A673 (cell line): ENCODE data around the gene TP53BP2. TPM values are rescaled to one million over a fixed set of nuclear protein-coding genes. Genes with fewer than 3 reads are reported as not detected.
"Not testable (repeated sequence)": the region's sequence is repeated elsewhere in the genome, so short reads cannot be mapped to it uniquely, and the experiment has no call there.

Experiments used
- BruUV-seq: library from RNA; stranded (reverse); fragments of 400-500 nt; replicated peaks from 2 replicates; lab custom pipeline; 2021; lab: Mats Ljungman, UMichigan
- CTCF ChIA-PET: fragments of 300-600 bp; sonication (Branson Sonifier 250); formaldehyde crosslinking; loops from one replicate; lab custom pipeline; 2022; ENCODE audit warnings: antibody characterized with exemption; lab: Charles Lee
- POLR2A ChIA-PET: fragments of 300-600 bp; sonication (Branson Sonifier 250); formaldehyde crosslinking; loops from one replicate; lab custom pipeline; 2022; ENCODE audit warnings: antibody characterized with exemption; ENCODE audit not compliant: low non-redundant PET; lab: Charles Lee
- DNase-seq: peaks from one replicate; pipeline ENCODE4 v3.0.0-alpha.2; 2015; ENCODE audit warnings: low spot score
- H3K27ac ChIP-seq: fragments of 200-600 bp; sonication (generic); 2 replicates; pipeline ENCODE4 v1.5.1; 2016; ENCODE audit warnings: mixed run types, low read depth, mild to moderate bottlenecking, mixed read lengths, antibody characterized with exemption, low read length; ENCODE audit not compliant: poor library complexity, severe bottlenecking
- H3K27me3 ChIP-seq: fragments of 200-600 bp; sonication (generic); replicated peaks from 2 replicates; pipeline ENCODE4 v1.6.1; 2017; ENCODE audit warnings: mixed run types, low read depth, mild to moderate bottlenecking, mixed read lengths, antibody characterized with exemption, low read length; ENCODE audit not compliant: insufficient read depth, poor library complexity
- H3K36me3 ChIP-seq: fragments of 200-600 bp; sonication (generic); 2 replicates; pipeline ENCODE4 v1.6.1; 2016; ENCODE audit warnings: mixed run types, mild to moderate bottlenecking, mixed read lengths, antibody characterized with exemption, low read length; ENCODE audit not compliant: insufficient read depth, poor library complexity, severe bottlenecking
- H3K4me1 ChIP-seq: fragments of 200-600 bp; sonication (generic); 2 replicates; pipeline ENCODE4 v1.6.1; 2017; ENCODE audit warnings: mixed run types, mild to moderate bottlenecking, mixed read lengths, antibody characterized with exemption, low read length; ENCODE audit not compliant: insufficient read depth, poor library complexity, severe bottlenecking
- H3K4me3 ChIP-seq: fragments of 200-600 bp; sonication (generic); 2 replicates; pipeline ENCODE4 v1.5.1; 2016; ENCODE audit warnings: low read depth, mixed run types, mild to moderate bottlenecking, mixed read lengths, low read length; ENCODE audit not compliant: poor library complexity, severe bottlenecking
- H3K9me3 ChIP-seq: fragments of 200-600 bp; sonication (generic); 2 replicates; pipeline ENCODE4 v1.6.1; 2016; ENCODE audit warnings: mixed run types, low read depth, mild to moderate bottlenecking, mixed read lengths, antibody characterized with exemption, low read length; ENCODE audit not compliant: poor library complexity, severe bottlenecking
- CTCF ChIP-seq: fragments of 300-800, 200-600 bp; sonication (generic); conservative IDR thresholded peaks from 2 replicates; pipeline ENCODE4 v1.5.1; 2017; ENCODE audit warnings: low read depth, mild to moderate bottlenecking, antibody characterized with exemption, low read length, moderate library complexity, mixed read lengths
- EZH2 ChIP-seq: fragments of 200-600 bp; sonication (generic); IDR thresholded peaks from 2 replicates; pipeline ENCODE4 v1.6.1; 2017; ENCODE audit warnings: borderline replicate concordance, low read depth, mild to moderate bottlenecking, mixed read lengths, antibody characterized with exemption, low read length; ENCODE audit not compliant: poor library complexity, severe bottlenecking
- intact Hi-C: fragments of 100-400 bp; cut with micrococcal nuclease; formaldehyde crosslinking; loops from one replicate; pipeline ENCODE4 v1.10.0; 2022; ENCODE audit not compliant: unreplicated experiment
- total RNA-seq: library from RNA; stranded (reverse); gene quantifications from 2 replicates; pipeline ENCODE4 v1.2.3, GENCODE V29; 2021

Gene TP53BP2
- total RNA-seq, 1 experiment from 2014 or later = 93.3 TPM

GRCh38 chr1:223820971-223821370 is 24.8 kb downstream of the TP53BP2 start:
- H3K9me3 ChIP-seq = no peaks in the 10 kb centered on the region
- H3K27me3 ChIP-seq = no peaks in the 10 kb centered on the region
- ChIA-PET CTCF (no interaction called here), POLR2A (interaction anchor here (1.4 kb wide), 1 partner anchor 25 kb away, joined by 11 read pairs; the partner anchor contains the start of gene TP53BP2)
- intact Hi-C loops = no loop called here
- H3K36me3 ChIP-seq = peaks cover 6% of the 10 kb centered on the region
- no peak for DNase-seq
- H3K4me1 ChIP-seq = peaks cover 56% of the 10 kb centered on the region
- TF ChIP-seq EZH2 = no peak
- TF ChIP-seq CTCF = no peak
- no peak overlapping the region for H3K4me3 ChIP-seq
- H3K27ac ChIP-seq = peak overlapping the region; percentile 84
- BruUV-seq = no TSS peak

- Histone ChIP-seq H3K9me3 (no peaks in the 10 kb centered on the region), H3K27ac (peak overlapping the region; percentile 84), H3K4me3 (no peak overlapping the region), H3K27me3 (no peaks in the 10 kb centered on the region), H3K36me3 (peaks cover 6% of the 10 kb centered on the region), H3K4me1 (peaks cover 54% of the 10 kb centered on the region)
- CTCF ChIA-PET = interaction anchor here (0.5 to 1.0 kb wide), 2 partner anchors 11 to 18 kb away, joined by 3 to 5 read pairs; no protein-coding TSS in a partner anchor
- TF ChIP-seq EZH2 (no peak), CTCF (no peak)
- peak; percentile 85 for DNase-seq
- POLR2A ChIA-PET = interaction anchor here (0.6 to 1.4 kb wide), 3 partner anchors 9 to 25 kb away, joined by 4 to 11 read pairs (median 10); partner anchors contain the start of gene TP53BP2
- intact Hi-C loops = no loop called here
- BruUV-seq = no TSS peak
Measured at GRCh38 chr1:223820515-223820858, 25.3 kb downstream of the TP53BP2 start.

- ChIA-PET CTCF (interaction anchor here (0.5 to 1.0 kb wide), 3 partner anchors 11 to 65 kb away, joined by 3 to 8 read pairs (median 5); no protein-coding TSS in a partner anchor), POLR2A (interaction anchor here (0.6 to 1.4 kb wide), 5 partner anchors 9 to 26 kb away, joined by 4 to 11 read pairs (median 9); partner anchors contain the start of gene TP53BP2)
- TF ChIP-seq EZH2 (no peak), CTCF (no peak)
- H3K4me1 ChIP-seq = peaks cover 54% of the 10 kb centered on the region
- peaks cover 6% of the 10 kb centered on the region for H3K36me3 ChIP-seq
- no peaks in the 10 kb centered on the region for H3K27me3 ChIP-seq
- no peaks in the 10 kb centered on the region for H3K9me3 ChIP-seq
- DNase-seq = peak; percentile 87
- intact Hi-C loops = loop anchor here (10.0 kb wide), 2 partner anchors 295 to 515 kb away; partner anchors contain the start of genes FBXO28 and NVL
- TSS peak; percentile 87 for BruUV-seq
- peak overlapping the region; percentile 84 for H3K27ac ChIP-seq
- H3K4me3 ChIP-seq = no peak overlapping the region
Measured at GRCh38 chr1:223819730-223820514, 25.8 kb downstream of the TP53BP2 start.

- Histone ChIP-seq H3K4me1 (peaks cover 33% of the 10 kb centered on the region), H3K36me3 (peaks cover 23% of the 10 kb centered on the region)
- POLR2A ChIA-PET = interaction anchor here (0.5 kb wide), 1 partner anchor 10 kb away, joined by 3 read pairs; no protein-coding TSS in a partner anchor
- H3K27ac ChIP-seq, H3K27me3 ChIP-seq, H3K9me3 ChIP-seq, H3K4me3 ChIP-seq, DNase-seq, CTCF ChIA-PET, BruUV-seq: not testable (repeated sequence)
- intact Hi-C loops = loop anchor here (10.0 kb wide), 2 partner anchors 298 to 518 kb away; partner anchors contain the start of genes FBXO28 and NVL
Measured at GRCh38 chr1:223817265-223817664, 28.5 kb downstream of the TP53BP2 start.
